T-helper 2 cell treated with Interferon-gamma antibody and Interleukin-4, amounts not matched to agents 5 μg/mL and 100 μg/mL, for 36 hours (primary cell): ENCODE measurements around the gene RACGAP1.

ENCODE experiments used
- DNase-seq: peaks from one replicate; pipeline ENCODE4 v3.0.0; 2021; ENCODE audit warnings: low spot score
- H3K27ac Mint-ChIP-seq: one replicate; pipeline ENCODE4 v1.8.0; 2021; ENCODE audit warnings: mild to moderate bottlenecking, mixed read lengths
- H3K27me3 Mint-ChIP-seq: one replicate; pipeline ENCODE4 v1.8.0; 2021; ENCODE audit warnings: low read depth, mixed read lengths
- H3K36me3 Mint-ChIP-seq: one replicate; pipeline ENCODE4 v1.8.0; 2021; ENCODE audit warnings: low read depth, mixed read lengths
- H3K4me1 Mint-ChIP-seq: one replicate; pipeline ENCODE4 v1.8.0; 2021; ENCODE audit warnings: low read depth, mixed read lengths
- H3K4me3 Mint-ChIP-seq: one replicate; pipeline ENCODE4 v1.8.0; 2022; ENCODE audit warnings: mild to moderate bottlenecking, moderate library complexity, mixed read lengths
- H3K9me3 Mint-ChIP-seq: one replicate; pipeline ENCODE4 v1.8.0; 2021; ENCODE audit warnings: mixed read lengths

RACGAP1 gene

GRCh38 chr12:50025187-50026059 lies at the start of gene RACGAP1:
Gene RACGAP1 (minus strand): TSS chr12:50025494. CDS start chr12:50016715, 8,779 bp downstream.
- peaks cover 2% of the 10 kb centered on the region for H3K9me3 Mint-ChIP-seq
- H3K36me3 Mint-ChIP-seq = peaks cover 29% of the 10 kb centered on the region
- DNase-seq = peak; percentile 97
- peak within 1 kb of the TSS; percentile 96 for H3K4me3 Mint-ChIP-seq
- peaks cover 26% of the 10 kb centered on the region for H3K4me1 Mint-ChIP-seq
- H3K27ac Mint-ChIP-seq = peak within 1 kb of the TSS; percentile 99
- no peaks in the 10 kb centered on the region for H3K27me3 Mint-ChIP-seq

- DNase-seq = no peak
- Mint-ChIP-seq H3K27ac (no peak overlapping the region), H3K4me1 (peaks cover 13% of the 10 kb centered on the region), H3K27me3 (peaks cover 4% of the 10 kb centered on the region), H3K36me3 (no peaks in the 10 kb centered on the region), H3K4me3 (no peak overlapping the region), H3K9me3 (no peaks in the 10 kb centered on the region)
Observed at GRCh38 chr12:50073712-50074111, 48.4 kb upstream of the RACGAP1 start.

- DNase-seq = no peak
- H3K9me3 Mint-ChIP-seq = no peaks in the 10 kb centered on the region
- no peak overlapping the region for H3K4me3 Mint-ChIP-seq
- H3K36me3 Mint-ChIP-seq = no peaks in the 10 kb centered on the region
- H3K4me1 Mint-ChIP-seq = peaks cover 13% of the 10 kb centered on the region
- H3K27ac Mint-ChIP-seq = no peak overlapping the region
- peaks cover 4% of the 10 kb centered on the region for H3K27me3 Mint-ChIP-seq
Observed at GRCh38 chr12:50073206-50073605, 47.9 kb upstream of the RACGAP1 start.

- H3K27ac Mint-ChIP-seq = no peak overlapping the region
- DNase-seq = no peak
- H3K4me3 Mint-ChIP-seq = no peak overlapping the region
- H3K27me3 Mint-ChIP-seq = peaks cover 4% of the 10 kb centered on the region
- H3K36me3 Mint-ChIP-seq = no peaks in the 10 kb centered on the region
- no peaks in the 10 kb centered on the region for H3K9me3 Mint-ChIP-seq
- H3K4me1 Mint-ChIP-seq = peaks cover 13% of the 10 kb centered on the region
Observed at GRCh38 chr12:50072198-50072907, 47.1 kb upstream of the RACGAP1 start.

- H3K27me3 Mint-ChIP-seq = peaks cover 4% of the 10 kb centered on the region
- DNase-seq = peak; percentile 53
- no peaks in the 10 kb centered on the region for H3K36me3 Mint-ChIP-seq
- H3K9me3 Mint-ChIP-seq = no peaks in the 10 kb centered on the region
- no peak overlapping the region for H3K4me3 Mint-ChIP-seq
- H3K27ac Mint-ChIP-seq = no peak overlapping the region
- H3K4me1 Mint-ChIP-seq = peaks cover 11% of the 10 kb centered on the region
Observed at GRCh38 chr12:50070314-50071060, 45.2 kb upstream of the RACGAP1 start.

- no peak overlapping the region for H3K4me3 Mint-ChIP-seq
- H3K27me3 Mint-ChIP-seq = peaks cover 4% of the 10 kb centered on the region
- H3K4me1 Mint-ChIP-seq = peaks cover 9% of the 10 kb centered on the region
- no peak overlapping the region for H3K27ac Mint-ChIP-seq
- H3K36me3 Mint-ChIP-seq = no peaks in the 10 kb centered on the region
- no peaks in the 10 kb centered on the region for H3K9me3 Mint-ChIP-seq
- DNase-seq = no peak
Observed at GRCh38 chr12:50069539-50069938, 44.2 kb upstream of the RACGAP1 start.

- peaks cover 9% of the 10 kb centered on the region for H3K4me1 Mint-ChIP-seq
- no peaks in the 10 kb centered on the region for H3K9me3 Mint-ChIP-seq
- H3K36me3 Mint-ChIP-seq = no peaks in the 10 kb centered on the region
- no peak overlapping the region for H3K27ac Mint-ChIP-seq
- no peak overlapping the region for H3K4me3 Mint-ChIP-seq
- no peak for DNase-seq
- peaks cover 4% of the 10 kb centered on the region for H3K27me3 Mint-ChIP-seq
Observed at GRCh38 chr12:50069069-50069468, 43.8 kb upstream of the RACGAP1 start.

- H3K4me1 Mint-ChIP-seq = peaks cover 12% of the 10 kb centered on the region
- no peaks in the 10 kb centered on the region for H3K9me3 Mint-ChIP-seq
- H3K27ac Mint-ChIP-seq = no peak overlapping the region
- H3K36me3 Mint-ChIP-seq = no peaks in the 10 kb centered on the region
- H3K27me3 Mint-ChIP-seq = no peaks in the 10 kb centered on the region
- H3K4me3 Mint-ChIP-seq = no peak overlapping the region
- no peak for DNase-seq
Observed at GRCh38 chr12:50066402-50066801, 41.1 kb upstream of the RACGAP1 start.

GRCh38 chr12:50065726-50066310 lies 40.5 kb upstream of the RACGAP1 start:
- H3K27ac Mint-ChIP-seq = no peak overlapping the region
- peaks cover 15% of the 10 kb centered on the region for H3K4me1 Mint-ChIP-seq
- H3K36me3 Mint-ChIP-seq = no peaks in the 10 kb centered on the region
- H3K27me3 Mint-ChIP-seq = no peaks in the 10 kb centered on the region
- H3K4me3 Mint-ChIP-seq = no peak overlapping the region
- no peak for DNase-seq
- H3K9me3 Mint-ChIP-seq = no peaks in the 10 kb centered on the region

- Mint-ChIP-seq H3K4me1 (peaks cover 23% of the 10 kb centered on the region), H3K9me3 (no peaks in the 10 kb centered on the region), H3K4me3 (no peak overlapping the region), H3K36me3 (no peaks in the 10 kb centered on the region), H3K27ac (no peak overlapping the region), H3K27me3 (peaks cover 2% of the 10 kb centered on the region)
- no peak for DNase-seq
Observed at GRCh38 chr12:50062728-50063460, 37.6 kb upstream of the RACGAP1 start.

GRCh38 chr12:50061946-50062686 lies 36.8 kb upstream of the RACGAP1 start:
- H3K27ac Mint-ChIP-seq = no peak overlapping the region
- peaks cover 3% of the 10 kb centered on the region for H3K27me3 Mint-ChIP-seq
- peaks cover 23% of the 10 kb centered on the region for H3K4me1 Mint-ChIP-seq
- no peak overlapping the region for H3K4me3 Mint-ChIP-seq
- DNase-seq = no peak
- H3K9me3 Mint-ChIP-seq = no peaks in the 10 kb centered on the region
- H3K36me3 Mint-ChIP-seq = no peaks in the 10 kb centered on the region

- H3K9me3 Mint-ChIP-seq = no peaks in the 10 kb centered on the region
- H3K4me1 Mint-ChIP-seq = peaks cover 31% of the 10 kb centered on the region
- no peak overlapping the region for H3K4me3 Mint-ChIP-seq
- H3K27me3 Mint-ChIP-seq = peaks cover 13% of the 10 kb centered on the region
- no peak for DNase-seq
- no peaks in the 10 kb centered on the region for H3K36me3 Mint-ChIP-seq
- H3K27ac Mint-ChIP-seq = no peak overlapping the region
Observed at GRCh38 chr12:50061171-50061570, 35.9 kb upstream of the RACGAP1 start.

GRCh38 chr12:50060120-50060468 lies 34.8 kb upstream of the RACGAP1 start:
- H3K27ac Mint-ChIP-seq = peak overlapping the region; percentile 70
- no peaks in the 10 kb centered on the region for H3K36me3 Mint-ChIP-seq
- DNase-seq = no peak
- H3K27me3 Mint-ChIP-seq = peaks cover 19% of the 10 kb centered on the region
- no peaks in the 10 kb centered on the region for H3K9me3 Mint-ChIP-seq
- H3K4me1 Mint-ChIP-seq = peaks cover 38% of the 10 kb centered on the region
- peak overlapping the region; percentile 71 for H3K4me3 Mint-ChIP-seq
